GM21723 (cell line): ENCODE measurements around the gene HORMAD2.

Experiments
- ATAC-seq: cut with Tn5 transposase; IDR thresholded peaks from one replicate; pipeline ENCODE4 v1.9.1; 2021; ENCODE audit warnings: mild to moderate bottlenecking, moderate library complexity; ENCODE audit not compliant: unreplicated experiment

The HORMAD2 gene

DNA sequence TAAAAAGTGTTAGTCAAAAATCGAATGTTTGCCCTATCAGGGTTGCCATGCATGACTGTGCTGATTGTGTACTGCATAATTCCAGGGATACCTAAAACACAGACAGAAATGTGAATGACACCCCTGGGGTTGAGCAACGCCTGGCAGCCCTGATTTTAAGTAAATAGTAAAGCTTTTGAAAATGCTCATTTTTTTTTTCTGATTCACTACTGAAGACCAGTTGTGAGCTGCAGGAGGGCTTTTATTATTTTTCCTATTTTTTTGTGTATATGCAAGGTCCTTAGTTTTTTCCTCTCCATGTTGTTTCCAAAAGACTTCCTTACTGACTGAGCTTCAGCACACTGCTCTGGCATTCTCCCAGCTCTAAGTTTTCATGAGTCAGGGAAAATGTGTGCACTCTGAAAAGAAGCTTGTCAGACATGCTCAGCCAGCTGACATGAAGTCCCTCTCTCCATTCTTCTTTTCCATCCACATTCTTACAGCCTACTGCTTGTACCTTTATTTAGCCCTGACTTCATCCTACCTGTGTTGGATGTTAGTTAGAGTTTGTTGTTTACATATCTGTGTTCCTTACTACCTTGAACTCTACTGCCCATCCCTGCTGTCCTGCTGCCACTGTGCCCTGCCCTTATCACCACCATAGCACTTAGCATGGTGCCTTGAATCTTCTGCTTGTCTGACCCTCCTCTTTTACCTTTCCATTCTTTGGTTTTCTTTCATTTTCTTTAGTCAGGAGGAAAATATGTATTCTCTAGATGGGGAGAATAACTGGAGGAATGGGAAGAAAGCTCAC, 79.5 kb downstream of the HORMAD2 start:
- no peak for ATAC-seq

DNA sequence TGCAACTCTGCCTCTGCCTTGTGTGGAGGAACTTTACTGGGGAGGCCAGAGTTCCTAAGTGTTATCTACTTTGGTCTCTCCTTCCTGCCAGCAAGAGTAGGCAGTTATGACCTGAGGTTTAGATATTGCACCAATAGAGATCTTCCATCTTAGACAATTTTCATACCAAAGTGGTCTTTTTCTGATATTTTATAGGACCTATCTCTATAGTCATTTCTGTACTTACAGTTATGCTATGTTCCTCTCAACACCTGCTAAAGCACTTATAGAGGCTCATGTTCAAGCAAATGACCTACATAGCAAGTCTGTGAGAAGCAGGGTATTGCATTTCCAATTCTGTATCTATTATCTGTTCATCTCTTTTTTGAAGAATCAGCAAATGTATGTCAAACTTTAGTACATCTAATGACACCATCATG, 80.8 kb downstream of the HORMAD2 start:
- ATAC-seq = no peak

- no peak for ATAC-seq
Observed at GRCh38 chr22:30167296-30167695, 87.0 kb downstream of the HORMAD2 start.

DNA sequence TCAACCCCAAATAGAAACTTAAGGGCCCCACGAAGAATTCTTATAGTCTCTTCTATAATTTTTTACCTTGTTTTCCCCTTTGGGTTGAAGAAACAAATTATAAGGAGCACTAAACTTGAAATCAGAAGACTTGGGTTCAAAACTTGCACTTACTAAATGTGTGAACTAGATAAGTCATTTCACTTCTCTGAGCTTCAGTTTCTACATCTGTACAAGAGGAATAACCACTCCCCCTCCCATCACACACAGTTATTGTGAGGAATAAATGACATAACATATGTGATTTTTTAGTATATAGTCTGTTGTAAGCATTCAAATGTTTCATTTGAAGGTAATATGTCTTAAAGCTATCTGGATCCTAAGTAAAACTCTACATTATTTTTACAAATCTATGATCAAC, 87.5 kb downstream of the HORMAD2 start:
- no peak for ATAC-seq

DNA sequence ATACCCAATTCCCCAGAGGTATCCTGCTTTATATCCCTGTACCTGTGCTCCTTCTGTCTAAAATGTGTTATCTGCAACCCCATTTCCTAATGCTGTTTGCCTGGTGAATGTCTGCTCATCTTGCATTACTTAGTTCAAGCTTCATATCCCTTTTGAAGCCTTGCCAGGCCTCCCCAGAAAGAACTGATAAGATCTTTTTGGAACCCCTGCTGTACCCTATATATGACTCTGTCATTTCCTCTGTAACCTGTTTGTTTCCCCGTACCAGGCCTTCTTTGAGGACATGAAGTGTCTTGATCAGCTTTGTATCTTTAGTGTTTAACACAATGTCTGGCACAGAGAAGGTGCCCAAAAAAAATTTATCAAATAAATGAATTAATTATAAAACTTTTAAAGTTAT, 88.7 kb downstream of the HORMAD2 start:
- ATAC-seq = no peak

DNA sequence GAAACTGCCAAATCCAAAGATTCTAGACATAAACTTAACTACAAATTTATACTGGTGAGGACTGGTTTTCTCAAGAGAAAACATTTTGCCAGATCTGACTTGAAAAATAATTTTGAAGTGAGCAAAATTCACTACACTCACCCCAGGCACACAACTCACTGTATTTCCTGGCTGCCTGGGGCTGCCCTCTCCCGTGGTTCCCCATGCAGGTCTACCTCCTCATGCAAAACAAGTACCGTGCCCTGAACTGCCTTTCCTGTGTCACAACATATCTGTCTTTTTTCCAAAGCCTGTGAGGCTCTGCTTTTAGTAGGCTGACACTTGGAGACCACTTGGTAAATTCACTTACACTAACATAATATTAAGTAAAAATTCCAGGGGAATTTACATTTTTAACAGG, 89.9 kb downstream of the HORMAD2 start:
- ATAC-seq = no peak

DNA sequence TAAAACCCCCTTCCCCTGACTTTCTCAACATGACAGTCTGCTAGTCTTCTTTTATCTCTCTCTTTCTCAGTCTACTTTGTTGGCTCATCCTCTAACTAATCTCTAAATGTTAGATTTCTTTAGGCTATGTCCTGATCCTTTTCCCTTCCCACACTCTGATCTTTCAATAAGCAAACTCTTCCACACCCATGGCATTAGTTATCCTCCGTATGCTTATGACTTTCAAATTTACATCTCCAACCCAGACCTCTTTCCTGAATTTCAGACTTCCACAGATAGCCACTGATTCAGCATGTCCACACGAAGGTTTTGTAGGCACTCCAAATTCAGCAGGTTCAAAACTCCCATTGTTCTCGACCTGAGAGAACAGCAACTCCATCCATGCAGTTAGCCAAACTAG, 90.7 kb downstream of the HORMAD2 start:
- no peak for ATAC-seq

DNA sequence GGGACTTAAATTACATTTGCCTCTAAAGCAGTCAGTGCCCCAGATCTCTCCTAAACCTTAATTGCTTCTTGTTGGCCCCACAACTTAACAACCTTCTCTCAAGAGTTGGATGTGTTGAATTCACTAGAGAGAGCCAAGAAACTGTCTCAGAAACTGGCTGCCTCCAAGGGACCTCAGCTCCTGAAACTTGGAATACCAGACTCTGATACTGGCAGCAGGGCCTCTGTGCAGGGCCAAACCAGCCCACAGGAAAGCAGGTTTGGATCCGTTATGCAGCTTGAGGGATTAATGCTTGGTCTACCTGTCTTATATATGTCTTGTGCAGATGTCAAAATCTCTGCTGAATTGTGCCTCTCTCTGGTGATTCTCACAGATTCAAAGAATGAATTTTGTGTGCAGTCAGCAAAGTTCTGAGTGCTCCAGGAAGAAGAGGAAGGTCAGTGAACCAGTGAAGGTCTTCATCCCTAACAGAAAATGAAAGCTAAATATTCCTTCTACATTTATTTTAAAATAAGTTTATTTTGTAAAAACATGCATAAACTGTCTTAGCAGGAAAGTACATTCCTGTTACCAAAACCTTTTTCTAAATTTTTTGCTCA, 95.5 kb downstream of the HORMAD2 start:
- no peak for ATAC-seq

DNA sequence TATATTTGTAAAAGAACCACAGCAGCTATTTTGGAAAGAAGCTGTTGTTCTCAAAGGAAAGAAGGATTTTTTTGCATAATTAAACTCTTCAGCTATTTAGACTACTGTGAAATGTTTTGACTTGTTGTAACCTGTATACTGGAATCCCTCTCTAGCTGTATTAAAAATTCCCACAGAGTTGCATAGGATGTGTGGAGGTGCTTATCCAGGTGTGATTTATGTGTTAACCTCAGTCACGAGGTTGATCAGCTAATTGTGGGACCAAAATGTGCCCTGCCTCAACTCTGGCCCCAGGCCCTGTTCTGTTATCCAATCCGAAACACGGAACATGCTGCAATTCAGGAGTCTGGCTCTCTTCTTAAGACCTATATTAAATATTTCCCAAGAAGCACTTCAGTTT, 96.2 kb downstream of the HORMAD2 start:
- no peak for ATAC-seq

DNA sequence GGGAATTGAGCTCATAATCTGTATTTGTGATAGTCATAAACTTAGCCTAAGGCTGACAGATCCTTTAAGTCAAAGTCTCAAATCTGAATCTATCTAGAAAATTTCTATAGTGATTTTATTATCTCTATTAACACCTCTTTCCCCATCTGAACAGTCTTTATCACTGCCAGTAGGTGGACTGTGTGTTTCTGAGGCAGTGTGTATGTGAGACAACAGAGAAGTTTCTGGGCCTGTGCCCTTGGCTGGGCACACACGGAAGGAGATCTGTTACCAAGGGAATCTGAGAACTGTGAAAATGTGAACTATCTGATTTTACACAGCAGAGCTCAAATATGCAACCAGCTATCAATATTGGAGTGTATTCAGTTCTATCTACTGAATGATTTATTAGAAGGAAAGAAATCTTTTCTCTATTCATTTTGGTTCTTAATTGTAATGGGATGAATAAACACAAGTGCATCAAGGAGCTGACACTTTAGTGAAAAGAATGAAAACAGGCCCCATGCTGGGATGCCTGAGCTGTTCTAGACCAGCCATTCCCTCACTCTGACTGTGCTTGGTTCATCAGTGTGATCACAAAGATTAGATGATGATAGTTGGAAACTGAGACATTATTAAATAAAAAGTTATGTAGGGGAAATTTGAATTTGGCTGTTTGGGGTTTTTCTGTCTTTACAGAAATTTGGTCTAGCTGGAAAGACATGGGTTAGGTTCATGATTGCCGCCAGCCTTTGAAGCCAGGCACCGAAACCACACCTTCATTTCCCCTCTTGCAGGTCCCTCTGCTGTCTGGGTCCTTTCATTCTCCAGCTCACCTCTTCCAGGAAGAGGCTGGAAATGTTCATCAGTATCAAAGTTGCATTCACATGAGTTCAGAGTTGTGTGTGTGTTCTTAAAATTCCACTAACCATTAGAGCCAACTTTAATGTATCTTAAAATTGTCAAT, 98.2 kb downstream of the HORMAD2 start:
- ATAC-seq = no peak

- no peak for ATAC-seq
Observed at GRCh38 chr22:30180616-30181015, 100.4 kb downstream of the HORMAD2 start.

- ATAC-seq = no peak
Observed at GRCh38 chr22:30181459-30182349, 101.4 kb downstream of the HORMAD2 start.

GRCh38 chr22:30182350-30182745, 102.1 kb downstream of the HORMAD2 start:
- ATAC-seq = no peak

- ATAC-seq = no peak
Observed at GRCh38 chr22:30182815-30183214, 102.6 kb downstream of the HORMAD2 start.

- ATAC-seq = no peak
Observed at GRCh38 chr22:30183271-30183670, 103.0 kb downstream of the HORMAD2 start.

DNA sequence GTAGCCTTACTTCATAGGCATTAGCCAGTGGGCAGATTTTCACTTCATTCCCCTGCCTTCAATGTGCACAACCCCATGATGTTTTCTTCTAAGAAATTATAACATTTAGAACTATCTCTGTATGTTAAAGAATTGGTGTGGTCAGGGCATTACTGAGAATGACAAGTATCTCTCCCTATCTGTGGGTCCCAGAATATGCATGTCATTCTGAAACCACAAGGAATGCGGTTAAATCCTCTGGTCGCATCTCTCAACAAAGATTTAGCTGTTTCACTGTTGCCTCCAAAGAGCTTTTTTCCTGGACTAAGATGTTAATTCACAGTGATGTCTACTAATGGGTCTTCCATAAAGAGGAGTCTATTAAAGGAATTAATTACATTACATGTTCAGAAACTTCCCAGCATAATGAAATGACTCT, 103.6 kb downstream of the HORMAD2 start:
- ATAC-seq = no peak

- ATAC-seq = no peak
Observed at GRCh38 chr22:30185129-30185528, 104.9 kb downstream of the HORMAD2 start.

DNA sequence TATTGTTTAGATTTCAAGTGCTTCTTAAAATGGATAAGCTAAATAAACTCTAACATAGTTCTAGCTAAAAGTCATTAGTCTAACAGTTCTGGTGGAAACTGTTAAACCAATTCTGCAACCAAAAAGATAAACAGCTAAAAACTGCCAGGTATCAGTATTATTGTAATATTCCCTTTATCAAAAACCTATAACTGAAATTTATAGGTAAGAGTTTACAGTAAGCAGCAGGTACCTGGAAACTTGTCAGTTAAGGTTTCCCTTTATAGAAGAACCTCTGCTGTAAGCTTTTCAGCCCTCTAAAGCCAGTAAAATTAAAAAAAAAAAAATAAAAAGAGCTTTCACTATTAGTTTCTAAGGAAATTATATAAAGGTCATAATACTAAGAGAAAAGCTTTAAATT, 105.3 kb downstream of the HORMAD2 start:
- ATAC-seq = no peak

- no peak for ATAC-seq
Observed at GRCh38 chr22:30186041-30186440, 105.8 kb downstream of the HORMAD2 start.

- ATAC-seq = no peak
Observed at GRCh38 chr22:30186510-30186909, 106.2 kb downstream of the HORMAD2 start.

DNA sequence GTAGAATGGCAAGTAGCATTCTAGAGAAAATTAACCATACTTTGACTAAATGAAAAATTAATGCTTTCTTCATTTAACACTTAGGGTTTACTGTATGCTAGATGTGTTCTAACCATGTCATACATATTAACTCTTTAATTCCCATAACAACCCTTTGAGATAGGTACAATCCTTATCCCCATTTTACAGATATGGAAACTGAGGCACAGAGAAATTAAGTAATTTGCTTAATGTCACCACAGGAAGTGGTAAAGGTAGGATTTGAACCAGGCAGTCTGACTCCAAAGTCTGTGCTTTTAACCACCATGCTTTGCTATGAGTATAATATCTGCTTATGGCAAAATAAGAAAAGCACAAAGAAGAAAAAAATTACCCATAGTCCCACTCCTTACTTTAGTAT, 106.8 kb downstream of the HORMAD2 start:
- no peak for ATAC-seq
